Esophagus muscularis mucosa (tissue), 4 donors: ENCODE data around the gene HEXIM2. TPM values are rescaled to one million over a fixed set of nuclear protein-coding genes. Genes with fewer than 3 reads are reported as not detected.

ENCODE experiments used
- DNase-seq: peaks from one replicate; pipeline ENCODE4 v3.0.0-alpha.2; 2017; ENCODE audit errors: extremely low spot score
- H3K27ac ChIP-seq, 4 donors: fragments of 200-600 bp; sonication (generic); replicated peaks in 1 of 4; 1 replicate in 3 of 4; 2 replicates in 1 of 4; pipeline ENCODE4 v1.5.1; 2016 to 2019; ENCODE audit warnings: mild to moderate bottlenecking in 1 of 4
- H3K27me3 ChIP-seq, 4 donors: fragments of 200-600 bp; sonication (generic); one replicate each; pipeline versions ENCODE4 v1.5.1 to v1.6.0; 2016 to 2019
- H3K36me3 ChIP-seq, 4 donors: fragments of 200-600 bp; sonication (generic); one replicate each; pipeline ENCODE4 v1.5.1; 2016 to 2019
- H3K4me1 ChIP-seq, 4 donors: fragments of 200-600 bp; sonication (generic); one replicate each; pipeline ENCODE4 v1.5.1; 2016 to 2019
- H3K4me3 ChIP-seq, 4 donors: fragments of 200-600 bp; sonication (generic); 1 replicate in 2 of 4; 2 replicates in 2 of 4; pipeline ENCODE4 v1.5.1; 2016 to 2019; ENCODE audit warnings: mild to moderate bottlenecking in 4 of 4, moderate library complexity in 1 of 4
- H3K9me3 ChIP-seq, 4 donors: fragments of 200-600 bp; sonication (generic); 1 replicate in 3 of 4; 2 replicates in 1 of 4; pipeline ENCODE4 v1.5.1; 2016 to 2019
- CTCF ChIP-seq, 3 experiments: fragments of 200-600 bp in 2 of 3; fragments of 450-650 bp in 1 of 3; sonication (generic) in 2 of 3; IDR thresholded peaks; one replicate each; pipeline ENCODE4 v1.5.1; 2017 to 2019; ENCODE audit warnings: antibody characterized with exemption in 3 of 3, mild to moderate bottlenecking in 2 of 3, moderate library complexity in 1 of 3
- EP300 ChIP-seq: sonication (generic); formaldehyde crosslinking; IDR thresholded peaks from one replicate; pipeline ENCODE4 v1.6.1; 2017; ENCODE audit warnings: antibody characterized with exemption
- POLR2A ChIP-seq: fragments of 450-650 bp; IDR thresholded peaks from one replicate; pipeline ENCODE4 v1.6.1; 2017; ENCODE audit warnings: antibody characterized with exemption, moderate library complexity, mild to moderate bottlenecking, low read depth
- POLR2AphosphoS5 ChIP-seq, 2 donors: sonication (generic); formaldehyde crosslinking; IDR thresholded peaks; one replicate each; pipeline ENCODE4 v1.6.1; 2017; ENCODE audit warnings: antibody characterized with exemption in 2 of 2
- WGBS: methylation state at CpG from one replicate; pipeline ENCODE4 v1.1.5; 2018; 5-methylcytosine and 5-hydroxymethylcytosine counted together
- intact Hi-C: fragments of 100-400 bp; cut with DNase I; formaldehyde crosslinking; loops from one replicate; pipeline ENCODE4 v1.15.1; 2023
- total RNA-seq, 4 donors: library from RNA; depleted of rRNA; stranded (reverse); fragments of >200 nt; gene quantifications; one replicate each; pipeline versions ENCODE4 v1.1.0 to v1.2.1, GENCODE V29; 2016

The HEXIM2 gene
- total RNA-seq, 4 donors from 2014 or later = 4.0 to 8.4 (median 7.0) TPM

DNA sequence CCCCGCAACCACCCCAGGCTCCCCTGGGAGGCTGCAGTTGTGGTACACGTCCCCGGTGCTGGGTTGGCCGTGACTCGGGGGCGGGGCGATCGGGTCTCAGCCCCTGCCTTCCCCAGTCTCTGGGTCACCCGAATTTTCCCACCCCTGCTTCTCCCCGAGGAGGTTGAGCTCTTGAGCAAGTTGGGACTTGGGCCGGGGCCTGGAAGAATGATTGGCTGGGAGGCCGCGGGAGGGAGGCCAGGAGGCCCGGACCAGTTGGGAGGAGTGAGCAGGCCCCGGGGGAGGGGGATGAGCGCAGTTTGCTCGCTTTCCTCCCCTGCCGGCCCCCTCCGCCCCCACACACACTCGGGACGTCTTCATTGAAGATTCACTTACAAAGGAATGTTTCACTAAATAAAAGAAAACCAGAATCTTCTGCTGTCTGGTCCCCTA, 17.9 kb upstream of the HEXIM2 start:
- Histone ChIP-seq H3K9me3 (no peaks in the 10 kb centered on the region), H3K27me3 (no peaks in the 10 kb centered on the region)

DNA sequence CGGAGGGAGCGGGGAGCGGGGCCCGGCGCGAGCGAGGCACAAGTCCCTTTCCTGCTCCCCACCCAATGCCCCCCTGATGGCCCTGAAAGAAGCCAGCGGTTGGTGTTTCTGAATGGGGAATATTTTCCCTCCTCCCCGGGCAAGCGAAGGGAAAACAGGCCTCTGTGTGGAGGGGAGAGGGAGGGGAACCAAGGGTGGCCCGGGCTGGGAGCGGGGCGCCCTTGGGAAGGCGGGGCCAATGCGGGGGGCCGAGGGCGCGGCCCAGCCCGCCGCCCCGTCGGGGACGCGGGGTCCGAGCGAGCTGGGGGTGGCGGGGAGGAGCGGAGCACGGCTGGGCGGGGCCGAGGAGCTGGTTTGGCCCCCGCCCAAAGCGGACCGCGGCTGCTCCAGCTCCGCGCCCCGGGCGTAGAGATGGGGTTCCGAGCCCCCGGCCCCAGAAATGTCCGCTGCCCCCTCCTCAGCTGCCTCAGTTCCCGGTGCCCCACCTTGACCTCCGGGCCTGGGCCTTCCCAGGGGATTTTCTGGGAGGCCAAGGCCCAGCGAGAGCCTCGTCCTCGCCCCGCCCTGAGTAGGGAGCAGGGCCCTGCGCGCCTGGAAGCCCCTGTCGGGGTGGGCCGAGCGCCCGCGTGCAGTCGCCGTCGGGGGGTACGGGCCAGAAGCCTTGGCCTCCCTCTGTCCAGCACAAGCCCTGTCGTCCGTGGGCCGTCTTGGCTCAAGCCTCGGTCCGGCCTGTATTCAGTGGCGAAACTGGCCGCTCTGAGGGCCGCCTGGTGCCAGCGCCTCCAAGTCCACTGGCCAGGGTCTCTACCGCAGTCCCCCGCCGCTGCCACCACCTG, 17.3 kb upstream of the HEXIM2 start:
- no peak for DNase-seq
- intact Hi-C loops = no loop called here
- H3K27ac ChIP-seq = peak overlapping the region; percentile 96 to 100 (median 98)
- peak overlapping the region; percentile 58 to 65 (median 64) for H3K4me3 ChIP-seq
- peaks cover 35 to 48% (median 44%) of the 10 kb centered on the region in 4 donors for H3K4me1 ChIP-seq
- no peaks in the 10 kb centered on the region for H3K27me3 ChIP-seq
- TF ChIP-seq POLR2A = no peak
- no peak for TF ChIP-seq POLR2AphosphoS5 (IDR thresholded peaks at IDR 0.05)
- no peak for TF ChIP-seq EP300
- 2% methylated on average over 23 of the region's 71 CpGs for WGBS
- no peaks in the 10 kb centered on the region for H3K9me3 ChIP-seq
- peaks cover 0 to 10% (median 5%) of the 10 kb centered on the region in 4 donors for H3K36me3 ChIP-seq

More for the DNA sequence above, 17.9 kb upstream of the HEXIM2 start:
- WGBS = 6% methylated on average over 11 of the region's 21 CpGs
- peaks cover 0 to 16% (median 10%) of the 10 kb centered on the region in 4 donors for H3K36me3 ChIP-seq
- H3K4me3 ChIP-seq = peak overlapping the region; percentile 58 to 65 (median 64)
- peaks cover 35 to 48% (median 44%) of the 10 kb centered on the region in 4 donors for H3K4me1 ChIP-seq
- H3K27ac ChIP-seq = peak overlapping the region; percentile 96 to 100 (median 98)
- peak; percentile 34 for TF ChIP-seq POLR2A
- peak; percentile 65 to 69 for TF ChIP-seq POLR2AphosphoS5 (IDR thresholded peaks at IDR 0.05)
- TF ChIP-seq CTCF (IDR thresholded peaks at IDR 0.05) = no peak
- TF ChIP-seq EP300 = no peak
- intact Hi-C loops = no loop called here
- DNase-seq = peak; percentile 98

DNA sequence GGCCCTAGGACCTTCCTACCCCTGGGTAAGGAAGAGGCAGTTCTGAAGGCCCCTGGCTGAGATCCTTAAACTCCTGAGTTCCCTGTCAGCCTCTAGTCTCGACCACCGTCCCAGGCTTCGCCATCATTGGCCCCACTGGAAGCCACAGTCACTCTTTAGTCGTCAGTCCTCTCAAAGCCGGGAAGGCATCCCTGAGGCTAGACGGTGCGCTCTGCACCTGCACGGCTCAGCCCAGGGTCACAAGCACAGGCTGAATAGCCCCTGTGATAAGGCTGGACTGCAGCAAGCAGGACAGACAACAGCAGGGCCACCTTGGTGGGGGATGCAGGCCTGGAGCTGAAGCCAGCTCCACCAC, 16.7 kb upstream of the HEXIM2 start:
- 82% methylated on average over 8 of the region's 8 CpGs for WGBS
- intact Hi-C loops = no loop called here
- DNase-seq = no peak

DNA sequence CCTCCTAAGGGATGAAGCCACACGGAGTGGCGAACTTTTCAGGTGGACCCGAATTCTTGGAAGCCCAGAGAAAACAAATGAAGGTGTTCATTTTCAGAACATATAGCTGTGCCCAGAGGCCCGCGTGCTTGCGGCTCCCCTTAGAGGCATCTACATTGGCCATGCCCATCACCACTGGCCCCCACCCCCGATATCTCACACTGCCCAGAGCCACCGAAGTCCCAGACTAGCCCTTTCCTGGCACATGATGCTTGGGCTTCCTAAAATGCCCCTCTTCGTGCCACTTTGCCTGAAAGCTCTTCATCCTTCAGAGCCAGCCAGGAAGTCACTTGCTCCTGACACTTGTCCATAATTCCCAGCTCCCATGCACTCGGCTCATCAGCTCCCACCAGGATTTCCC, 15.5 kb upstream of the HEXIM2 start:
- TF ChIP-seq POLR2A (no peak), CTCF (IDR thresholded peaks at IDR 0.05) (no peak), POLR2AphosphoS5 (IDR thresholded peaks at IDR 0.05) (no peak), EP300 (no peak)
- Histone ChIP-seq H3K9me3 (no peaks in the 10 kb centered on the region), H3K27ac (peak overlapping the region; percentile 96 to 100 (median 98)), H3K4me3 (no peak overlapping the region), H3K36me3 (peaks cover 0 to 2% (median 0%) of the 10 kb centered on the region in 4 donors), H3K27me3 (no peaks in the 10 kb centered on the region), H3K4me1 (peaks cover 42 to 57% (median 51%) of the 10 kb centered on the region in 4 donors)
- 94% methylated on average over 10 of the region's 10 CpGs for WGBS
- intact Hi-C loops = no loop called here
- no peak for DNase-seq

More for the DNA sequence above, 16.7 kb upstream of the HEXIM2 start:
- no peaks in the 10 kb centered on the region for H3K27me3 ChIP-seq
- TF ChIP-seq POLR2AphosphoS5 (IDR thresholded peaks at IDR 0.05) (no peak), CTCF (IDR thresholded peaks at IDR 0.05) (no peak), POLR2A (no peak), EP300 (no peak)
- H3K27ac ChIP-seq = peak overlapping the region; percentile 96 to 100 (median 98)
- no peaks in the 10 kb centered on the region for H3K9me3 ChIP-seq
- H3K36me3 ChIP-seq = peaks cover 0 to 4% (median 2%) of the 10 kb centered on the region in 4 donors
- peaks cover 35 to 48% (median 44%) of the 10 kb centered on the region in 4 donors for H3K4me1 ChIP-seq
- peak overlapping the region; percentile 58 to 65 (median 64) for H3K4me3 ChIP-seq

- DNase-seq = no peak
- no peaks in the 10 kb centered on the region for H3K9me3 ChIP-seq
- H3K4me1 ChIP-seq = peaks cover 46 to 60% (median 55%) of the 10 kb centered on the region in 4 donors
- peak overlapping the region; percentile 68 to 83 (median 75) for H3K4me3 ChIP-seq
- peak overlapping the region; percentile 96 to 100 (median 98) for H3K27ac ChIP-seq
- intact Hi-C loops = no loop called here
- no peaks in the 10 kb centered on the region for H3K27me3 ChIP-seq
- 72% methylated on average over 4 of the region's 4 CpGs for WGBS
- H3K36me3 ChIP-seq = no peaks in the 10 kb centered on the region
- TF ChIP-seq EP300 (no peak), CTCF (IDR thresholded peaks at IDR 0.05) (no peak), POLR2AphosphoS5 (IDR thresholded peaks at IDR 0.05) (no peak), POLR2A (no peak)
Measured at GRCh38 chr17:45146592-45146889, 15.1 kb upstream of the HEXIM2 start.
